Subcutaneous abdominal adipose tissue (tissue), 5 donors: Measurements from ENCODE around the gene SLC23A1.
"Not testable (repeated sequence)": the region's sequence is repeated elsewhere in the genome, so short reads cannot be mapped to it uniquely, and the experiment has no call there.

Source experiments
- H3K27ac ChIP-seq: one replicate; pipeline ENCODE4 v1.7.0; 2013; ENCODE audit warnings: low read depth, mild to moderate bottlenecking, inconsistent platforms, low read length, moderate library complexity
- H3K27me3 ChIP-seq, 5 donors: one replicate each; pipeline ENCODE4 v1.7.0; 2013; ENCODE audit warnings: low read length in 5 of 5, inconsistent platforms in 1 of 5; ENCODE audit not compliant: control insufficient read depth in 5 of 5, insufficient read depth in 4 of 5
- H3K36me3 ChIP-seq, 5 donors: one replicate each; pipeline ENCODE4 v1.7.0; 2013; ENCODE audit warnings: low read length in 5 of 5; ENCODE audit not compliant: control insufficient read depth in 5 of 5, insufficient read depth in 5 of 5
- H3K4me1 ChIP-seq, 5 donors: one replicate each; pipeline ENCODE4 v1.7.0; 2013; ENCODE audit warnings: low read length in 5 of 5, mild to moderate bottlenecking in 3 of 5, moderate library complexity in 1 of 5; ENCODE audit not compliant: control insufficient read depth in 5 of 5, insufficient read depth in 5 of 5
- H3K4me3 ChIP-seq, 5 donors: one replicate each; pipeline ENCODE4 v1.7.0; 2013; ENCODE audit warnings: low read length in 5 of 5, low read depth in 1 of 5
- H3K9ac ChIP-seq, 5 donors: one replicate each; pipeline ENCODE4 v1.7.0; 2013; ENCODE audit warnings: low read length in 5 of 5, mild to moderate bottlenecking in 4 of 5, moderate library complexity in 3 of 5
- H3K9me3 ChIP-seq, 5 donors: one replicate each; pipeline ENCODE4 v1.7.0; 2013; ENCODE audit warnings: low read length in 5 of 5; ENCODE audit not compliant: control insufficient read depth in 5 of 5
- donor health status: healthy.
- donor health status: healthy.
- donor health status: healthy.
- donor health status: healthy.
- donor health status: healthy.

SLC23A1 gene

GRCh38 chr5:139371482-139372435 lies 11.3 kb downstream of the SLC23A1 start:
- Histone ChIP-seq H3K9me3 (no peaks in the 10 kb centered on the region), H3K36me3 (peaks cover 24 to 55% (median 44%) of the 10 kb centered on the region in 5 donors), H3K9ac (no peak overlapping the region), H3K27me3 (no peaks in the 10 kb centered on the region), H3K4me1 (peaks cover 0 to 20% (median 6%) of the 10 kb centered on the region in 5 donors), H3K27ac (no peak overlapping the region), H3K4me3 (no peak overlapping the region)

- Histone ChIP-seq H3K36me3 (peaks cover 33 to 71% (median 57%) of the 10 kb centered on the region in 5 donors), H3K9me3 (no peaks in the 10 kb centered on the region), H3K4me3 (no peak overlapping the region), H3K27ac (no peak overlapping the region), H3K27me3 (no peaks in the 10 kb centered on the region), H3K4me1 (peaks cover 0 to 20% (median 6%) of the 10 kb centered on the region in 5 donors), H3K9ac (no peak overlapping the region)
These were observed 13.9 kb downstream of the SLC23A1 start for GRCh38 chr5:139369181-139369580.

- H3K36me3 ChIP-seq = peaks cover 39 to 73% (median 59%) of the 10 kb centered on the region in 5 donors
- H3K27me3 ChIP-seq = no peaks in the 10 kb centered on the region
- no peak overlapping the region for H3K27ac ChIP-seq
- peaks cover 0 to 17% (median 4%) of the 10 kb centered on the region in 5 donors for H3K4me1 ChIP-seq
- H3K9ac ChIP-seq = no peak overlapping the region
- H3K4me3 ChIP-seq = no peak overlapping the region
- no peaks in the 10 kb centered on the region for H3K9me3 ChIP-seq
These were observed 14.5 kb downstream of the SLC23A1 start for GRCh38 chr5:139368613-139369012.

GRCh38 chr5:139364466-139364865 lies 18.6 kb downstream of the SLC23A1 start:
- H3K9ac ChIP-seq = no peak overlapping the region
- H3K4me3 ChIP-seq = no peak overlapping the region
- H3K4me1 ChIP-seq = peaks cover 0 to 3% (median 0%) of the 10 kb centered on the region in 5 donors
- peaks cover 31 to 52% (median 45%) of the 10 kb centered on the region in 5 donors for H3K36me3 ChIP-seq
- no peaks in the 10 kb centered on the region for H3K9me3 ChIP-seq
- no peaks in the 10 kb centered on the region for H3K27me3 ChIP-seq
- H3K27ac ChIP-seq = no peak overlapping the region

- no peak overlapping the region for H3K4me3 ChIP-seq
- no peaks in the 10 kb centered on the region for H3K27me3 ChIP-seq
- peaks cover 0 to 3% (median 0%) of the 10 kb centered on the region in 5 donors for H3K4me1 ChIP-seq
- no peak overlapping the region for H3K27ac ChIP-seq
- no peak overlapping the region for H3K9ac ChIP-seq
- H3K9me3 ChIP-seq = no peaks in the 10 kb centered on the region
- H3K36me3 ChIP-seq = peaks cover 28 to 49% (median 40%) of the 10 kb centered on the region in 5 donors
These were observed 19.2 kb downstream of the SLC23A1 start for GRCh38 chr5:139363937-139364336.

- Histone ChIP-seq H3K9ac (no peak overlapping the region), H3K9me3 (no peaks in the 10 kb centered on the region), H3K36me3 (peaks cover 16 to 36% (median 29%) of the 10 kb centered on the region in 5 donors), H3K4me3 (no peak overlapping the region), H3K27ac (no peak overlapping the region), H3K27me3 (no peaks in the 10 kb centered on the region), H3K4me1 (peaks cover 0 to 3% (median 0%) of the 10 kb centered on the region in 5 donors)
These were observed 21.2 kb downstream of the SLC23A1 start for GRCh38 chr5:139361835-139362429.

- Histone ChIP-seq H3K36me3 (peaks cover 12 to 21% (median 13%) of the 10 kb centered on the region in 5 donors), H3K9ac (no peak overlapping the region), H3K9me3 (no peaks in the 10 kb centered on the region), H3K4me1 (peaks cover 0 to 3% (median 0%) of the 10 kb centered on the region in 5 donors), H3K4me3 (no peak overlapping the region), H3K27me3 (no peaks in the 10 kb centered on the region), H3K27ac (no peak overlapping the region)
These were observed 22.7 kb downstream of the SLC23A1 start for GRCh38 chr5:139360384-139360783.

- no peak overlapping the region for H3K4me3 ChIP-seq
- peaks cover 0 to 7% (median 2%) of the 10 kb centered on the region in 5 donors for H3K36me3 ChIP-seq
- H3K9me3 ChIP-seq = no peaks in the 10 kb centered on the region
- peaks cover 0 to 5% (median under 1%) of the 10 kb centered on the region in 5 donors for H3K4me1 ChIP-seq
- no peaks in the 10 kb centered on the region for H3K27me3 ChIP-seq
- no peak overlapping the region for H3K9ac ChIP-seq
- H3K27ac ChIP-seq = no peak overlapping the region
These were observed 25.0 kb downstream of the SLC23A1 start for GRCh38 chr5:139358064-139358463.

- H3K27me3 ChIP-seq, H3K27ac ChIP-seq, H3K36me3 ChIP-seq, H3K4me1 ChIP-seq, H3K9me3 ChIP-seq, H3K9ac ChIP-seq, H3K4me3 ChIP-seq: not testable (repeated sequence)
These were observed 27.2 kb downstream of the SLC23A1 start for GRCh38 chr5:139355900-139356299.

GRCh38 chr5:139354186-139354585 lies 28.9 kb downstream of the SLC23A1 start:
- H3K4me1 ChIP-seq = peaks cover 0 to 9% (median 6%) of the 10 kb centered on the region in 5 donors
- H3K36me3 ChIP-seq = peaks cover 0 to 7% (median 3%) of the 10 kb centered on the region in 5 donors
- no peak overlapping the region for H3K9ac ChIP-seq
- H3K27me3 ChIP-seq = no peaks in the 10 kb centered on the region
- no peak overlapping the region for H3K4me3 ChIP-seq
- H3K9me3 ChIP-seq = no peaks in the 10 kb centered on the region
- H3K27ac ChIP-seq = no peak overlapping the region
